PFSK-1 (cell line): ENCODE results near the gene PLEKHM3.

ENCODE experiments used
- POLR2AphosphoS5 ChIP-seq: IDR thresholded peaks from 2 replicates; pipeline ENCODE4 v1.6.1; 2012; ENCODE audit warnings: low read depth, mild to moderate bottlenecking, control low read depth, low read length, moderate library complexity
- SIN3A ChIP-seq: IDR thresholded peaks from 2 replicates; pipeline ENCODE4 v1.6.1; 2012; ENCODE audit warnings: mild to moderate bottlenecking, low read length, moderate library complexity, borderline replicate concordance; ENCODE audit not compliant: insufficient read depth
- TAF1 ChIP-seq: IDR thresholded peaks from 2 replicates; pipeline ENCODE4 v1.6.1; 2012; ENCODE audit warnings: low read length, control low read depth, borderline replicate concordance; ENCODE audit not compliant: insufficient read depth

- TF ChIP-seq TAF1: no peak
- no peak for TF ChIP-seq POLR2AphosphoS5
- TF ChIP-seq SIN3A: no peak
These were observed 39.1 kb upstream of the PLEKHM3 start for GRCh38 chr2:208064220-208064961.
